GM13977 (cell line): ENCODE results near the gene SCD5.

Experiments used
- DNase-seq: peaks from one replicate; pipeline ENCODE4 v3.0.0; 2012; ENCODE audit warnings: low spot score
- in situ Hi-C: fragments of 300-500 bp; cut with MboI; formaldehyde crosslinking; loops from one replicate; pipeline ENCODE4 v1.12.0; 2022; ENCODE audit warnings: low sequenced_read_pairs, low pct_unique_long_range_greater_than_20kb, mixed read lengths, inconsistent platforms; ENCODE audit not compliant: unreplicated experiment
- TF ChIP-seq, protein P1 (sequence below): IDR thresholded peaks from 2 replicates; pipeline ENCODE4 v1.5.1; 2012; ENCODE audit warnings: mild to moderate bottlenecking, control low read depth; ENCODE audit not compliant: insufficient read depth; ENCODE audit errors: extremely low read depth, missing control alignments

The SCD5 gene

DNA sequence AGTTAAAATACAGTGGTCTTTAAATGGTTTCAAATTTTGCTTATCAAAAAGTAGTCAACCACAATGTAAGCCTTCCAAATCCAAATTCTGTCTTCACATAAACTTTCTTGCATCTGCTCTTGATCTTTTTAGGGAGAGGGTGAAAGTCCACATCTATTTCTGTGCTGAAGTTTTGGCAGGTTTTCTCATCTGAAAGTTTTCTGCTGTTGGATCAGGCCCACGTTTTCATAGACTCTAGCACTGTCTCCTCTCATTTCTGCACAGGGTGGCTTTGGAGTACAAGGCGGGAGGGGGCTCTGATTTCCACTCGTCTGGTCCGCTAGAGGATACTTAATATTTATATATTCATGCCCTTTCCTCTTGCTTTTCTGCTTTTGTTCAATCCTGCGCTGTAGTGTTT is 218.7 kb downstream of the SCD5 start:
- TF ChIP-seq, protein P1, sequence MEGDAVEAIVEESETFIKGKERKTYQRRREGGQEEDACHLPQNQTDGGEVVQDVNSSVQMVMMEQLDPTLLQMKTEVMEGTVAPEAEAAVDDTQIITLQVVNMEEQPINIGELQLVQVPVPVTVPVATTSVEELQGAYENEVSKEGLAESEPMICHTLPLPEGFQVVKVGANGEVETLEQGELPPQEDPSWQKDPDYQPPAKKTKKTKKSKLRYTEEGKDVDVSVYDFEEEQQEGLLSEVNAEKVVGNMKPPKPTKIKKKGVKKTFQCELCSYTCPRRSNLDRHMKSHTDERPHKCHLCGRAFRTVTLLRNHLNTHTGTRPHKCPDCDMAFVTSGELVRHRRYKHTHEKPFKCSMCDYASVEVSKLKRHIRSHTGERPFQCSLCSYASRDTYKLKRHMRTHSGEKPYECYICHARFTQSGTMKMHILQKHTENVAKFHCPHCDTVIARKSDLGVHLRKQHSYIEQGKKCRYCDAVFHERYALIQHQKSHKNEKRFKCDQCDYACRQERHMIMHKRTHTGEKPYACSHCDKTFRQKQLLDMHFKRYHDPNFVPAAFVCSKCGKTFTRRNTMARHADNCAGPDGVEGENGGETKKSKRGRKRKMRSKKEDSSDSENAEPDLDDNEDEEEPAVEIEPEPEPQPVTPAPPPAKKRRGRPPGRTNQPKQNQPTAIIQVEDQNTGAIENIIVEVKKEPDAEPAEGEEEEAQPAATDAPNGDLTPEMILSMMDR: no peak
- no peak for DNase-seq
- in situ Hi-C loops: no loop called here
